ENCODE data around the gene C4orf50.
"Not testable (repeated sequence)": the region's sequence is repeated elsewhere in the genome, so short reads cannot be mapped to it uniquely, and the experiment has no call there.

C4orf50 gene

GRCh38 chr4:5995901-5996623 lies 22.2 kb downstream of the C4orf50 start:
- DNase-seq (ENCODE audit: low read depth in 2 of 2, low spot score in 1 of 2): no peak

DNA sequence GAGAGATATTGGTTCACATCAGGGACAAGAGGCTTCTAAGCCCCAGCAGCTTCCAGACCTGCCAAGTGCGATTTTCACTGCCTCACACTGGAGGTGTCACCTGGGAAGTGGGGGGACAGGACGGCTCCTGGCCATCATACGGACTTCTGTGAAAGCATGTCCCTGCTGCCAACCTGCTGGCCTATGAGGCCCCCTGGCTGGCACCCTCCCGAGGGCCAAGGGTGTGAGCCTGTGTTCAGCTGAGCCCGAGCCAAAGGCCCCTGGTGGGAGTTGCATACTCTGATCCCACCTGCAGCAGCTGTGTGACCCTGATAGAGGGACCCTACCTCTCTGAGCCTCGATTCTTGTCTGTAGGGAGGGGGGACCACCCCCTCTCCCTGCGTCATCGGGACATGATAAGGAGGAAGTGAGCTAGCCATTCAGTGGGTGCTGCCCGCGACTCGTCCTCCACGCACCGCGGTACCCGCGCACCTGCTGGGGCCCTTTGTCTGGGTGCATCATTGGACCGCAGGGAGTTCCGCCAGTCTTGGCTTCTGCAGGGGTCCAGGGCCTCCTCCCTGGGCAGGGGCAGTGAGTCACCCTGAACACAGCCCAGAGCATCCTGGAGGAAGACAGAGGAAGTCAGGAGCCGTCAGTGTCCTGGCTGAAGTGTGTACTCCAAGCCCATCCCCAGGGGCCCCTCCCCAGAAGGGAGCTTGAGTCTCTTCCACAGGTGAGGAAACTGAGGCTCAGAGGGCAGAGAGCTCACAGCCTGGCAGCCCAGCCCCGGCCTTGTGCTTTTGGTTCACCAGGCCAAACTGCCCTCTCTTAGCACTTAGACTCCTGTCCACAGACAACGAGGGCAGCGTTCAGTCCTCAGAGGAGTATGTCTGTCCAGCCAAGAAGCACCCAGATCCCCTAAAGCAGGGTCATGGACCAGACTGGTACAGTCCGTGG lies 24.1 kb downstream of the C4orf50 start:
- DNase-seq (ENCODE audit: low read depth in 2 of 2, low spot score in 1 of 2): no peak

DNA sequence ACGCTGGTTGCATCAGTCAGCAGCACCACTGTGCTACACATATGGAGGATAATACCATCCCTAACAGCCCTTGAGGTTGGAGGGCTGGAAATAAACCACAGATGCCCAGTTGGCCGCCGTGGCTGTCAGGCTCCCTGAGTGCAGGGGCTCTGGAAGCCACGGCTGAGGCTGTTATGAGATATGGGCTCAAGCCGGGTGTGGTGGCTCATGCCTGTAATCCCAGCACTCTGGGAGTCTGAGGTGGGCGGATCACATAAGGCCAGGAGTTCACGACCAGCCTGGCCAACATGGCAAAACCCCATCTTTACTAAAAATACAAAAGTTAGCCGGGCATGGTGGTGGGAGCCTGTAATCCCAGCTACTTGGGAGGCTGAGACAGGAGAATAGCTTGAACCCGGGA lies 24.9 kb downstream of the C4orf50 start:
- DNase-seq (ENCODE audit: low read depth in 2 of 2, low spot score in 1 of 2): not testable (repeated sequence)

DNA sequence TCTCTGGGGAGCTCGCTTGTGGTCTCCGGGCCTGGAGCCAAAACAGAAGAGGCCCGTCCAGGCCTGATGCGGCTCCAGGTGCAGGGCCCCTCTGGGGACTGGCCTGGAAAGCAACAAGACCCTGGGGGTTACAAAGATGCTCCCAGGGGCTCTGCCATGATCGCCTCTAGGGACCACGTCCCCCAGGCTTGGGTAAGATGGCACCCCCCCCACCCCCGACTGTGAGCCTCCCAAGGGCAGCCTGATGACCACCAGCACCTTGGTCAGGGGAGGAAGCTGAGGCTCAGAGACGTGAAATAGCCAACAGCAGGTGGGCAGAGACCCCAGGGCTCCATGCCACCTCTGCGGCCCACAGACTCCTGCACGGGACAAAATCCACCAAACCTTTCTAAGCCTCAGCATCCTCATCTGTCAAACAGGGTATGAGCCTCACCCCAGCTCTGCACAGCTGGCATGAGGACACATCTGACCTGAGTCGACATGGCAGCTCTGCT lies 25.4 kb downstream of the C4orf50 start:
- no peak for DNase-seq (ENCODE audit: low read depth in 2 of 2, low spot score in 1 of 2)

GRCh38 chr4:5992171-5992827 lies 25.9 kb downstream of the C4orf50 start:
- no peak for DNase-seq (ENCODE audit: low read depth in 2 of 2, low spot score in 1 of 2)

- DNase-seq (ENCODE audit: low read depth in 2 of 2, low spot score in 1 of 2): no peak
Observed at GRCh38 chr4:5991405-5991804, 26.8 kb downstream of the C4orf50 start.

DNA sequence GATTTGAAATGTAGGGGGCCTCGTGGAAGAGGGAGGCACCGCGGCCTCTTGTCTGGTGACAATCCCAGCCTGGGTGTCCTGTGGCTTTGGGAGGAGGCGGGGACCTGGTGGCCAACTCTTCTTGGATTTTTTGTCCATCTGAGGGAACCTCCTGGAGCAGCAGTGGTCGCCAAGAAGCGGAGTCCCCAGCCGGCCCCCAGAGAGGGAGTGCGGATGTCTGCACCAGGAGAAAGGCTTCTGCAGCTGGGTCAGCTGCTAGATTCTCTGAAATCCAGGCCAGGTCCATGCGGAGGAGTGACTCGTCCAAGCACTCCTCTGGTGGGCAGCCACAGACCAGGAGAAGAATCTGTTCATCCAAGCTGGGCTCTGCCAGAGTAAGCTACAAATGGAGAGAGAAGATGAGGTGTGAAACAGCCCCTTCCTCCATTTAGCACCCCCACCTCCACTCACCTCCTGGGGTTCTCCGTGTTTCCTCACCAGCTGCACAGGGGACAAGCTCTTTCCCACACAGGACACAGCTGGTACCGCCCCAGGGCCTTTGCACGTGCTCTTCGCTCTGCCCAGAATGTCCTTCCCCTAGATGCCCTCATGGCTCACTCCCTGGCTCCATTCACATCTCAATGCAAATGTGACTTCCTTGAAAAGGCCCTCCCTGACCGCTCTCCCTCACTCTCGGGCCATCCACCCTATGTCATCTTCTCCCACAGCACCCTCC lies 27.6 kb downstream of the C4orf50 start:
- DNase-seq (ENCODE audit: low read depth in 2 of 2, low spot score in 1 of 2): no peak

DNA sequence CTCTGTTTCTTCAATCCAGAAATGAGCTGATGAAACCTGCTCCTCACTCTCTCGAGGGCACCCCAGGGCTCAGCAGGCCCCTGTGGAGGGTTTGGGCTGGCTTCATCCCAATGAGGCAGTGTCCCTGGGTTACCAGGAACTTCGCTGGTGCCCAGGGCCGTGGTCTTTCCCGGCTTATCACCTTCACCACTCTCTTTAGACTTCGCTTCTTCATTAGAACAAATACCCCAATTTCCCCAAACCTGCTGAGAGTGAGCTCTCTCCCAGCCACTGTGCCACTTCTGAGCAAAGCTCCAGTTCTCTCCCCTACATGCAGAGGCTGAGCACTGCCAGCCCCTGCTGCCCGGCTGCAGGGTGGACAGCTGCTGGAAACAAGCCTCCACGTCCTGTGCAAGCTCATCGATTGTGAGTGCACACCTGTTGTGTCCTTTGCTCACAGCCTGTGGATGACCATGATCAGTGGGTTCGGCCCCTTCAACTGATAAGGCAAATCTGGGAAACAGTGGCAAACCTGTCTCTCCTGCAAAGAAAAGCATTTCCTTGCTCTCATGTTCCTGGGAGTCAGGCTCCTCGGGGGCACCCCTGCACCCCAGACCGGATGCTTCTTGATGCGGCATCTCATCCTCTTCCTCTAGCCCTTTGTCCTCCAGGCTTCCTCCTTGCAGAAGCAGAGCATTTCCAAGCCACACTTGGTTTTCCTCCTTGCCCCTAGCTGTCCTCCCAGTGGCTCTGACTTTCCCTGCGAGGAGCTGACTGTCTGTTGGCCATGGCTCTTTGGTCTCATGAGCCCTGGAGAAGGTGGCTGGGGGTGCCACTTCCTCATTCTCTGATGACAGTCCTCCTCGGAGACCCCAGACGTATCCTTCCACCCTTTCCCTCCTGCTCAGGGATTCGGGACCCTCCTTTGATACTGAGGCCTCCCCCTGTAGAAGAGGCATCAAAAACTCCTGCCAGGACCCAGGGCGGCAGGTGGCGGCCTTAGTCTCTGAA lies 28.7 kb downstream of the C4orf50 start:
- DNase-seq (ENCODE audit: low read depth in 2 of 2, low spot score in 1 of 2): no peak

GRCh38 chr4:5988086-5988845 lies 30.0 kb downstream of the C4orf50 start:
- DNase-seq (ENCODE audit: low read depth in 2 of 2, low spot score in 1 of 2): no peak

DNA sequence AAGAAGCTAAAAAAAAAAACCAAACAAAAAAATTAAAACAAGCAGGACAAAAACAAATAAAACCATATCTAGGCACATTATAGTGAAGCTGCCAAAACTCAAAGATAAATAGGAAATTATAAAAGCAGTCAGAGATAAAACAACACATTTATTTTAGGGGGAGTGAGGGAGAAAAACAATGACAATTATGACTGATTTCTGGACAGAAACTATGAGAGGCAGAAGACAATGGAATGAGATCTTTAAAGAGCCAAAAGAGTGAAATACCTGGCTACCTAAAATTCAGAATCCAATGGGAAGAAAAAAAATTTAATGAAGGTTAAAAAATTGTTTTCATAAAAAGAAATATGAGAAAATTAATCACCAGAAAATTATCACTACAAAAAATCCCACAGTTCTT lies 33.4 kb downstream of the C4orf50 start:
- no peak for DNase-seq (ENCODE audit: low read depth in 2 of 2, low spot score in 1 of 2)

GRCh38 chr4:5982156-5982973 lies 35.9 kb downstream of the C4orf50 start:
- DNase-seq (ENCODE audit: low read depth in 2 of 2, low spot score in 1 of 2): no peak

GRCh38 chr4:5980436-5981155 lies 37.6 kb downstream of the C4orf50 start:
- DNase-seq (ENCODE audit: low read depth in 2 of 2, low spot score in 1 of 2): no peak

- DNase-seq (ENCODE audit: low read depth in 2 of 2, low spot score in 1 of 2): no peak
Observed at GRCh38 chr4:5979981-5980380, 38.2 kb downstream of the C4orf50 start.

GRCh38 chr4:5976921-5977320 lies 41.3 kb downstream of the C4orf50 start:
- DNase-seq (ENCODE audit: low read depth in 2 of 2, low spot score in 1 of 2): no peak

GRCh38 chr4:5976431-5976830 lies 41.8 kb downstream of the C4orf50 start:
- DNase-seq (ENCODE audit: low read depth in 2 of 2, low spot score in 1 of 2): no peak

DNA sequence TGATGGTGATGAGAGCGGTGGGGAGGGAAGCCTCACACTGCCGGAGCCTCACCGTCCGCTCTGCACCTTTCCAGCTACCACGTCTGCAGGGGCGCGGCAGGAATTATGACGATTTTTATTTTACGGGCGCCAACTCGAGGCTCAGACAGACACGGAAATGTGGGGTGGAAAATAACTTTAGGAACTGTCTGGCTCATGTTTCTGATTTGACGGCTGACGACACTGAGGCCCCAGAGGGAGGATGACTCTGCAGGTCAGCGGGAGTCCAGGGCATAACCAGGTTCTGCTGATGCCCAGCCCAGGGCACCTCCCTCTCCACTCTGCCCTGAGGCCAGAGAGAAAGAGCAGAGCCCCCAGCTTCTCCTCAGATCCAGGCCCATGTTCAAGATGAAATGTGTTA lies 43.9 kb downstream of the C4orf50 start:
- no peak for DNase-seq (ENCODE audit: low read depth in 2 of 2, low spot score in 1 of 2)

DNA sequence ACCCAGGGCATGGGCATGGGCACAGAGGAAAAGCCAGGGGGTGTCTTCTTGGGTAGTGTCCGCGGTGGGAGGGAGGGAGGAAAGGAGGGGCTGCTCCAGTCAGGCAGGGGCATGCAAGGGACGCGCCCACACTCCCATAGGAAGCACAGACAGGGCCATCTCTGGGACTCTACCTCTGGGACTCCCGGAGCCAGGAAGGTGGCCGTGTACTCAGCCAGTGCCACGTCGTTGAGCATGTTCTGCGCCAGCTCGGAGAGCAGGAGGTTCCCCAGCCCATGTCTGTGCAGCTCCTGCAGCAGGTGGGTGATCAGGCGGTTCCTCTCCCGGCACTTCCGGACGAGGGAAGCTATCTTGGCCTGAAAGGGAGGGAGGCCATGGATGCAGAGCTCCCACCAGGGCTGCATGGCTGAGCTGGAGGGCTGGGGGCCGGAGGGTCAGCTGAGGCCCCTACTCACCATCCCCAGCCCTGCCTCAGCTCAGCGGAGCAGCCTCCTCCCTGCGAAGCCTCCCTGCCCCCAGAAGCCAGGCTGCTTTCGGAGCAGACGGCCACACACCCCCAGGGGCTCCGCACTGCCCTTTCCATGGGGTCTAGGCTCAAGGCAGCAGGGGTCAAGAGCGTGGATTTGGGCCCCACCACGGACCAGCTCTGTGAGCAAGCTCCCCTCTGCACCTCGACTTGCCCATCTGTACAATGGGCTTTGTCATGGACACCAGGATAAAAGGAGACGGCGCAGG lies 44.6 kb downstream of the C4orf50 start:
- DNase-seq (ENCODE audit: low read depth in 2 of 2, low spot score in 1 of 2): no peak
